Measurements from ENCODE around the gene SCN10A.

- TF ChIP-seq EZH2 (IDR thresholded peaks at IDR 0.05) (no peak), POLR2AphosphoS5 (IDR thresholded peaks at IDR 0.05; ENCODE audit: borderline replicate concordance, low read depth, low read length) (no peak), FOXP2 (optimal IDR thresholded peaks at IDR 0.05; ENCODE audit: control extremely low read depth, extremely low read length, insufficient read depth) (no peak)
These were observed 25.0 kb upstream of the SCN10A start for GRCh38 chr3:38840987-38841386.

Data from SK-N-MC (cell line).